K562 (cell line): ENCODE results near the gene THAP2.

Source experiments
- BRCA1 ChIP-seq, 2 experiments: fragments of 450-650 bp in 1 of 2; sonication (generic) in 1 of 2; formaldehyde crosslinking in 1 of 2; IDR thresholded peaks; 2 replicates each; pipeline versions ENCODE4 v1.5.0 to v1.6.1; 2017 to 2020; ENCODE audit warnings: mild to moderate bottlenecking in 1 of 2, missing genetic modification reagents in 1 of 2
- ETV5 ChIP-seq: sonication (generic); formaldehyde crosslinking; IDR thresholded peaks from 2 replicates; pipeline ENCODE4 v1.4.0; 2020; ENCODE audit warnings: low read depth, mild to moderate bottlenecking, missing genetic modification reagents
- TCF7L2 ChIP-seq: fragments of 150-350 bp; IDR thresholded peaks from 2 replicates; pipeline ENCODE4 v1.6.1; 2016; ENCODE audit warnings: low read depth, mild to moderate bottlenecking, low read length, moderate library complexity

- TF ChIP-seq TCF7L2, result no peak
- TF ChIP-seq BRCA1 (IDR thresholded peaks at IDR 0.05), result no peak
- TF ChIP-seq BRCA1 (CRISPR knock-in tag; IDR thresholded peaks at IDR 0.05), result no peak
- no peak for TF ChIP-seq ETV5 (CRISPR knock-in tag)
Observed at GRCh38 chr12:71685312-71685906, 21.3 kb downstream of the THAP2 start.
